ENCODE results near the gene RELL2. TPM values are rescaled to one million over a fixed set of nuclear protein-coding genes. Genes with fewer than 3 reads are reported as not detected.

RELL2 gene
- total RNA-seq, 4 donors from 2014 or later: 4.3 to 10.4 (median 6.4) TPM

GRCh38 chr5:141668601-141669265 is 31.9 kb downstream of the RELL2 start:
- 70 to 81% methylated on average over 8 of the region's 8 CpGs for WGBS, 2 donors
- peaks cover 0 to 32% (median 0%) of the 10 kb centered on the region in 3 donors for H3K36me3 ChIP-seq
- DNase-seq: no peak
- TF ChIP-seq, protein P1, sequence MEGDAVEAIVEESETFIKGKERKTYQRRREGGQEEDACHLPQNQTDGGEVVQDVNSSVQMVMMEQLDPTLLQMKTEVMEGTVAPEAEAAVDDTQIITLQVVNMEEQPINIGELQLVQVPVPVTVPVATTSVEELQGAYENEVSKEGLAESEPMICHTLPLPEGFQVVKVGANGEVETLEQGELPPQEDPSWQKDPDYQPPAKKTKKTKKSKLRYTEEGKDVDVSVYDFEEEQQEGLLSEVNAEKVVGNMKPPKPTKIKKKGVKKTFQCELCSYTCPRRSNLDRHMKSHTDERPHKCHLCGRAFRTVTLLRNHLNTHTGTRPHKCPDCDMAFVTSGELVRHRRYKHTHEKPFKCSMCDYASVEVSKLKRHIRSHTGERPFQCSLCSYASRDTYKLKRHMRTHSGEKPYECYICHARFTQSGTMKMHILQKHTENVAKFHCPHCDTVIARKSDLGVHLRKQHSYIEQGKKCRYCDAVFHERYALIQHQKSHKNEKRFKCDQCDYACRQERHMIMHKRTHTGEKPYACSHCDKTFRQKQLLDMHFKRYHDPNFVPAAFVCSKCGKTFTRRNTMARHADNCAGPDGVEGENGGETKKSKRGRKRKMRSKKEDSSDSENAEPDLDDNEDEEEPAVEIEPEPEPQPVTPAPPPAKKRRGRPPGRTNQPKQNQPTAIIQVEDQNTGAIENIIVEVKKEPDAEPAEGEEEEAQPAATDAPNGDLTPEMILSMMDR (IDR thresholded peaks at IDR 0.05): no peak
- TF ChIP-seq POLR2A (IDR thresholded peaks at IDR 0.05): no peak
- H3K27me3 ChIP-seq: no peaks in the 10 kb centered on the region
- H3K27ac ChIP-seq: no peak overlapping the region
- no peak overlapping the region for H3K4me3 ChIP-seq
- H3K9me3 ChIP-seq: no peaks in the 10 kb centered on the region
- intact Hi-C loops (cut with DNase I): no loop called here
- H3K4me1 ChIP-seq: peaks cover 0 to 11% (median 0%) of the 10 kb centered on the region in 3 donors

DNA sequence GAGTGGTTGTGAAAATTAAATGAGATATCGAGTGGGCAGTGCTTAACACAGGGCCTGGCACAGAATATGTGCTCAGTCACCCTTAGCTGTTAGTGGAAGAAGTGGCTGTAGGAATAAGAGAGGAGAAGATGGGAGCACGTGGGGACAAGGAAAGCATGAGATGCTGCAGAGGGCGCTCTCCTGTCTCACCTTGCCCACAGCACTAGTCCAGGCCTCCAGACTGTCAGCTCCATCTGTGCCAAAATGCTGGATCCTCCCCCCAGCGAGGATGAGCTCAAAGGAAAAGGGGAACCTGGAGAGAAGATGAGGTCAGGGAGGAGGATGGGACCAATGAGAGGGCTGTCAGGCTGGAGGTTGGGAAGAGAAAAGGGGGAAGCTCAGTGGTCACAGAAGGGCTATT is 32.7 kb downstream of the RELL2 start:
- peaks cover 0 to 11% (median 0%) of the 10 kb centered on the region in 3 donors for H3K4me1 ChIP-seq
- no peak overlapping the region for H3K27ac ChIP-seq
- peaks cover 0 to 24% (median 0%) of the 10 kb centered on the region in 3 donors for H3K36me3 ChIP-seq
- WGBS, 2 donors: 65 to 79% methylated on average over 4 of the region's 4 CpGs
- no peak for TF ChIP-seq POLR2A (IDR thresholded peaks at IDR 0.05)
- TF ChIP-seq, protein P1 (IDR thresholded peaks at IDR 0.05): no peak
- no peak for DNase-seq
- no peak overlapping the region for H3K4me3 ChIP-seq
- H3K27me3 ChIP-seq: no peaks in the 10 kb centered on the region
- intact Hi-C loops (cut with DNase I): no loop called here
- no peaks in the 10 kb centered on the region for H3K9me3 ChIP-seq

- Histone ChIP-seq H3K27me3 (no peaks in the 10 kb centered on the region), H3K9me3 (no peaks in the 10 kb centered on the region), H3K4me3 (no peak overlapping the region), H3K27ac (no peak overlapping the region), H3K36me3 (peaks cover 0 to 23% (median 0%) of the 10 kb centered on the region in 3 donors), H3K4me1 (peaks cover 0 to 5% (median 0%) of the 10 kb centered on the region in 3 donors)
- TF ChIP-seq POLR2A (IDR thresholded peaks at IDR 0.05): no peak
- TF ChIP-seq, protein P1 (IDR thresholded peaks at IDR 0.05): no peak
- no peak for DNase-seq
- intact Hi-C loops (cut with DNase I): no loop called here
- WGBS, 2 donors: 15 to 100% methylated on average over 2 to 6 of the region's 23 CpGs
Observed at GRCh38 chr5:141672071-141672840, 35.5 kb downstream of the RELL2 start.

DNA sequence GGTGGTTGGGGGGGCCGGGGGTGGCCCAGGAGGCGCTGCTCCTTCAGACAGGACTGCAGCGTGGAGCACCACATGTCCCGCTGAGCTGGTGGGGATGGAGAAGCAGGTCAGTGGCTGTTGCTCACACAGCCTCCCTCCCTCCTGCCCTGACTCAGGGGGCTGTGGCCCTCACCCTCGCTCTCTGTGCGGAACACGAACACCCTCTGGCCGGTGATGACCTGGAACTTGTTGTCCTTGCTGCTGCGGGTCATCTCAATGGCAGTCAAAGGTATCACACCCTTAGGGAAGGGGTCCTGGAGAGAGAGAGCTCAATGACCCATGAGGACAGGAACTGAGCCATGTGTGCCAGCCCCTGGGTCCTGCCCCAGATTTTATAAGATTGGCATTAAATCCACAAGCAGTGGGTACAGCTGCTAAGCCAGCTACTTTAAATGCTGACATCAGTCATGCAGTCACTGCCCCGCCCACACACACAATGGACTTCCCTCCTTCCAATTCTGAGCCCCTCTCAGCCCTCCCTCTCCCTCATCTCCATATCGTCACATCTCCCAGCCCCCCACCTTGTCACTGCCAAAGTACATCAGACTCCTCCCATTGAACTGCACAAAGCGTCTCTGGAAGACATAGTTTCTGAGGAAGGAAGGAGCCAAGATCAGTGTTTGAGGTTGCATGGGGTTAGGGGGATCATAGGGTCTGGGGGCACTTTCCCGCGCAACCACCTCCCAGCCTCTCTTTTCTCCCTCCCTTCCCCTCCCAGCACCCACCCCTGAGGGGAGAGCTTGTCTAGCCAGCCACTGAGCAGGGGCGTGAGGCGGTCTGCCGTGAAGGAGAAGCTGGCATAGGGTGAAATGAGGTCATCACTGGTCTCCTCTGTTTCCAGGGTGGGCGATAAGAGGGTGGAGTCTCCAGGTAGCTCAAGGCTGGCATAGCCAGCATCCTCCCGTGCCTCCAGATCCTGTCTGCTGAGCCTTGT is 36.3 kb downstream of the RELL2 start:
- intact Hi-C loops (cut with DNase I): no loop called here
- Histone ChIP-seq H3K27ac (no peak overlapping the region), H3K9me3 (no peaks in the 10 kb centered on the region), H3K27me3 (no peaks in the 10 kb centered on the region), H3K4me1 (peaks cover 0 to 5% (median 0%) of the 10 kb centered on the region in 3 donors), H3K4me3 (no peak overlapping the region), H3K36me3 (peaks cover 0 to 23% (median 0%) of the 10 kb centered on the region in 3 donors)
- no peak for DNase-seq
- 65 to 66% methylated on average over 7 to 13 of the region's 19 CpGs for WGBS, 2 donors
- no peak for TF ChIP-seq POLR2A (IDR thresholded peaks at IDR 0.05)
- TF ChIP-seq, protein P1 (IDR thresholded peaks at IDR 0.05): no peak
